HG03432 (cell line): Measurements from ENCODE around the gene ZNF705A.
"Not testable (repeated sequence)": the region's sequence is repeated elsewhere in the genome, so short reads cannot be mapped to it uniquely, and the experiment has no call there.

Experiments
- ATAC-seq: cut with Tn5 transposase; IDR thresholded peaks from one replicate; pipeline ENCODE4 v1.9.1; 2021; ENCODE audit warnings: mild to moderate bottlenecking, moderate library complexity; ENCODE audit not compliant: unreplicated experiment

ZNF705A gene

DNA sequence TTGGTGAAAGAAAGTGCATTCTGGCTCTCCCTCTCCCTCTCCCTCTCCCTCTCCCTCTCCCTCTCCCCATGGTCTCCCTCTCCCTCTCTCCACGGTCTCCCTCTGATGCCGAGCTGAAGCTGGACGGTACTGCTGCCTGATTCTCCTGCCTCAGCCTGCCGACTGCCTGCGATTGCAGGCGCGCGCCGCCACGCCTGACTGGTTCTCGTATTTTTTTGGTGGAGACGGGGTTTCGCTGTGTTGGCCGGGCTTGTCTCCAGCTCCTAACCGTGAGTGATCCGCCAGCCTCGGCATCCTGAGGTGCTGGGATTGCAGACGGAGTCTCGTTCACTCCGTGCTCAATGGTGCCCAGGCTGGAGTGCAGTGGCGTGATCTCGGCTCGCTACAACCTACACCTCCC lies 26.5 kb downstream of the ZNF705A start:
- not testable (repeated sequence) for ATAC-seq

DNA sequence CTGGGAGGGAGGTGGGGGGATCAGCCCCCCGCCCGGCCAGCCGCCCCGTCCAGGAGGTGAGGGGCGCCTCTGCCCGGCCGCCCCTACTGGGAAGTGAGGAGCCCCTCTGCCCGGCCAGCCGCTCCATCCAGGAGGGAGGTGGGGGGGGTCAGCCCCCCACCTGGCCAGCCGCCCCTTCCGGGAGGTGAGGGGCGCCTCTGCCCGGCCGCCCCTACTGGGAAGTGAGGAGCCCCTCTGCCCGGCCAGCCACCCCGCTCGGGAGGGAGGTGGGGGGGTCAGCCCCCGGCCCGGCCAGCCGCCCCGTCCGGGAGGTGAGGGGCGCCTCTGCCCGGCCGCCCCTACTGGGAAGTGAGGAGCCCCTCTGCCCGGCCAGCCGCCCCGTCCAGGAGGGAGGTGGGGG lies 27.4 kb downstream of the ZNF705A start:
- not testable (repeated sequence) for ATAC-seq

DNA sequence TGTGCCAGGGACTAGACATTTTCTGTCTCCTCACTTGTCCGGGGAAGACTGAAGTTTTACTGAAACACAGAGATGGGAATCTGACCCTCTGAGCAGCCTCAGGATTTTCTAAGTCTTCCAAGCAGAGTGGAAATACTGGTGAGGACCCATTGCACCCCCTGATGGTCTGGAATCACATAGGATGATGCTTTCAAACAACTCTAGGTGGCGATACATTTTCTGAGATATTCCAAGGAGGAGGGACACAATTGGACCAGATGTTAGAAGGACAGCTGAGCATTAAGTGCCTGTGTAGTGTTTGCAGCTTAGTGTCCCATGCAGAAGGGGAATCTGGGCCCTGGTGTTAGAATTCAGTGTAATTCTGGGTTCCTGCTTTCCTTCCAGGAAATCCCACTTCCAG lies 31.3 kb downstream of the ZNF705A start:
- not testable (repeated sequence) for ATAC-seq

DNA sequence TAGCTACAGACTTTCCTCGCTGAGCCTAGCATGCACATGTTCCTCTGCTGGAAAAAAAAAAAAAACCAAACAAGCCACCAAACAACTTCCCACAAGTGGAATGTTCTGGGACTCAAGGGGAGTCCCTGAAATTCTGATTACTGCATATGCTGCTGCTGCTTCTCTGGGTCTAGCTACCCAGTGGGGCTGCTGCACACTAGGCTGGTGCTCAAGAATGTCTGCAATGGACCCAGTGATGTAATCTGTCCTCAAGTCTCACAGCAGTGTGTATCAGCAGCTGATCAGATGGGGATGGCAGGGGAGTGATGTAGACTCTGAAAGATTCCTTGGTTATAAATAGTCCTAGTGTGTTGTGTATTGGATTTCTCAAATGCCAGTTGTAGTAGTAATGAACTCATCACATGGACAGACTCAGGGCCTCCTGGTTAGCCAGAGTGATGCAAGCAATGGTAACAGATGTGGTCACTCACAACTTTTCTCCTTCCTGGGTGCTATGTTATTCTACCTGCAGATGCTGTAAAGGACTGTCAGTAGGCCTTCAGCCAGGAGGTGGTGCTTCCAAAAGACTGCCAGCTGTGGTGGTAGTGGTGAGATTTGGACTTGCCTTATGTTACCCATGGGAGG lies 41.0 kb downstream of the ZNF705A start:
- not testable (repeated sequence) for ATAC-seq

DNA sequence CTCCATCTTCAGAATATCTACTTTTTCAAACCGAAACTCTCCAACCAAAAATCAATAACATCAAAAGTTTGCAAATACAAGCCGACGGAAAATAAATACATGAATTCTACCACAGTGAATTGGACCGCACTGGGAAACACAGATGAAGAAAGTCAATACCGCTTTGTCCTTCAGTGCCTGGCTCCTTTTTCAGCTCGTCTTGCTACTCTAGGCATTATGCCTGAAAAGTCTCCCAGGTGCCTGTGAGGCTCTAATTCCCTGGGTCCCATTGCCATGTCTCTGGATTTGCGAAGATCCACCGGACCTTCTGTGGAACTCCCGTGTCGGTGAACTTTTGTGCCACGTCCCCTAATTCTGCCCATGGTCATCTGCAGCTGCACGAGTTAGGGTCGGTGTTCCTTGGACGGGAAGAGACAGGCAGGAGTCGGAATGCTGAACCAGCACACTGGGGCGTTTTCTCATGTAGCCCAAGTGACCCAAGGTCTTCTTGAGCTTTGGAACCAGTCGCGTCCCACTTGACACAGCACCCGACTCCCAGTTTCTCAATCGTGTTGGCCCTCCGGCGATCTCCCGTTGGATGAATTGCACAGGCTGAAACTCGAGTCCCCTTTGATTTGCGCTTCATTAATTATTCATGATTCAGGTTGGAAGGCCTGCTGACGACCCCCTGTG lies 62.0 kb downstream of the ZNF705A start:
- ATAC-seq: not testable (repeated sequence)

DNA sequence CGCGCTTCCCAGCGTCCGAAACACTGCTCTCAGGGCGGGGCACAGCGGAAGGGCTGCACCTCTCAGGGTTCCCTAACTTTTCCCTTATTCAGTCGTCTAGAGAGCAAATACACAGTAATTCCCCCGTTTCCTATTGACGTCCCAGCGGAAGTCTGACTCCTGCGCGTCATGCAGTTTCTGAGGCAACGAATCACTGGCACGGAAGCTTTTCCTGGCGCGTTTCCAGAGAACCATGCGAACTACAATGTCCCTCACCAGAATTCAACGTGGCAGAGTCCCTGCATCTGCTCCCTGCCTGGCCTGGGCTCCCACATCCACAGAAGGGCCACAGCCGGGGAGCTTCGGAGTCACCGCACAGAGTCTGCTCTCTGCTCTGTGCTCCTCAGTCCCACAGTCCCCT lies 64.6 kb downstream of the ZNF705A start:
- ATAC-seq: not testable (repeated sequence)

DNA sequence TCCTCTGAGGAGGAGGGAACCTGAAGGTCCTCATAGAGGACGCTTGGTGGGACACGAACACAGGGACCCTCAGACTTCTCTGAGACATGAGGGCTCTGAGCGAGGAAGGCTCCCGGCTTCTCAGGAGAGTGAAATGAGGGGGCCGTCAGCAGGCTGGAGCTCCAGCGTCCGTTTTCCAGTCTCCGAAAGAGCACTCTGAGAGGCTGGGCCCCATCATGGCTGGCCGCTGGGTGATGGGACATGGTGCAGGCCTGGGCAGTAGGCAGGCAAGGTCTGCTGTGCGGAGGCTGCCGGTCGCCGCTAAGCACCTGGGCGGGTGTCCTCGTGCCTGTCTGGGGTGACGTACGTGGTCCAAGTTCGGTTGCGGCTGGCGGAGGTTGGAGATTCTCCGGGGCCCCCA lies 65.0 kb downstream of the ZNF705A start:
- ATAC-seq: not testable (repeated sequence)

DNA sequence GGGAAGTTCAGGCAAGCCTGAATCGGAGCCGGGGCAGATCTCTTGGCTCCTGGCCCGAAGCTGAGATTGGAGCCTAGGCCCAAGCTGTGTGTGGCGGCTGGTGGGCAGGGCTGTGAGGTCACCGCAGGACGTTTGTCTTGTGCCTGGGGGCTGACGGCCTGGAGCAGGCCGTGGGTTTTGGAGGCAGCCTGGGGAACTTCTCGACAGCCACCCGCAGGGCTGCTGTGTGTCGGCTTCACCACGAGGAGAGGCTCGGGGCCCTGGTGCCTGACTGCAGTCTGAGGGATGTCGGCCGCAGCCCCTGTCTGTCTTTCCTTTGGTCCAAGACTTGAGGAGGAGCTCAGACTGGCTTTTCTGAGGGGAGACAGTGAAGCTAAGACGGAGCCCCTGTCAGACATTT lies 65.5 kb downstream of the ZNF705A start:
- ATAC-seq: not testable (repeated sequence)

DNA sequence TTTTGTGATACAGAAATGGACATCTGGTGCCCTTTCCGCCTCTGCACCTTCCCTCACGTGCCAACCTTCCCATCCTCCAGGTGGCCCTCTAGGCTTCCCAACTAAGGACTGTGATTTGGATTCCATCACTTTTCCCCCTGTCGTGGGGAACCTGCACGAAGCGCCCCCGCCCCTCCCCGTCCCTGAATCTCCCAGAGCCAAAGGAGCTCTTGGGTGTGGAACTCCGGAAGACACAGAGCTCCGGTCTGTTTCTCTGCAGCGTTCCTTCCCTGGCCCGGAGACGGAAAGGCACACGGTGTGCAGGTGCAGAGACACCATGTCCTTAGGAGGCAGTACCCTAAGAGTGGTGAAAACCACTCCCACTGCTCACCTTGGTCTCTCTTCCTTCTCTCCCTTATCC lies 66.8 kb downstream of the ZNF705A start:
- ATAC-seq: not testable (repeated sequence)

DNA sequence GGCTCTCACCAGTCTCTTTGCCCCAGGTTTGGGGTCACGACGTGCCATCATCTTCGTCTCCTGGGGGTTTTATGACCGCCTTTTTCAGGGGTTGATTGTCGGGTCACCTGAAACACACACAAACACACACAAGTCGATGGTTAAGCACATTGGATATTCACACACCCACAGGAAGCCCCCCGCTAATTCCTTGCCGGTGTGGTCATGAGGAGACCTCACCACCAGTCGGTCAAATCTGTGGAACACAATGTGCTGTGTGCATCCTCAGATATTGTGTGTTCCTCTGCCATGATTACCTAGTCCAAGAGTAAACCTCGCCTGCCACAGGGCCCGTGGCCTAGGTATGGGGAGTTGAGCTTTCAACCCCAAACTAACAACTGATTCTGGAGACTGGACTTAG lies 68.0 kb downstream of the ZNF705A start:
- not testable (repeated sequence) for ATAC-seq

DNA sequence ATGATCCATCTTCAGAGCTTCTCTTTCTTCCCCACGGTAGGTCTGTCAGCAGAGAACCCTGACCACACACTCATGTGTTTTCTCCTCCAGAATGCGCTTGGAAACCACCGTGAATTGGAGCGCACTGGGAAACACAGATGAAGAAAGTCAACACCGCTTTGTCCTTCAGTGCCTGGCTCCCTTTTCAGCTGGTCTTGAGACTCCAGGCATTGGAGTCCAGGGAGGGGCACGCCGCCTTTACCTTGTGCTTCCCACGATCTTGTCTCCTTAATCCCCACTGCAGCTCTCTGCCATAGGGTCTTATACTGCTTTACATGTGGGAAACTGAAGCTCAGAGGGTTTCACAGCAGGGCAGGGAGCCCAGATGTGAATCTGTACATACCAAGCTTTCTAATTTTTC lies 69.5 kb downstream of the ZNF705A start:
- ATAC-seq: no peak

DNA sequence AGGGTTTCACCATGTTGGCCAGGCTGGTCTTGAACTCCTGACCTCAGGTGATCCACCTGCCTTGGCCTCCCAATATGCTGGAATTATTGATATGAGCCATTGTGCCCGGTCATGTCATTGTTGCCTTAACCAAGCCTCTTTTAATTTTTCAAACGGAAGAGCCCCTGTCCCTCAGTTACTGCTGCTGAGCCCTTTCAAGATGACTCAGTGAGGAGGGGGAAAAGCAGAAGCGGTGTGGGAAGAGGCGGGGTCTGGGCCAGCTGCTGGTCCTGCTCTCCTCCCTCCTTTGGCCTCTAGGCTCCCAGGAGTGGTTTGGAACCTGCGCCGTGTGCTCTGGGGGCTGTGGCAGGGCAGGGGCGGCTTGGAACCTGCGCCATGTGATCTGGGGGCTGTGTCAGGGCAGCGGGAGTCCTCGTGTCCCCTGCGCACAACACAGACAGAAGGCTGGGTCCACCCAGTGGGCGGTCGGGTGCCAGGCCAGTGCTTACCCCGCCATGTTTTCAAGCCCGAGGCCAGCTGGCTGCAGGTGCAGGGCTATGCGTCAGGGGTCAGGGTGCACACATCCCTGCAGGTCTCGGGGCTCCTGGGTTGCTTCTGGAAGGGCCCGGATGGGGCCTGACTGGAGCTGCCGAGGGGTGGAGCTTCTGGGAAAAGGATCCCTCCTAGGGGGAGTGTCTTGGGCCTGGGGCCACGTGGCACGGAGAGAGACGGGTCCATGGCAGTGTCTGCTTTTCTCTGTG lies 70.3 kb downstream of the ZNF705A start, which contains the start of gene FAM90A1:
TSS of gene FAM90A1 (minus strand) at position 627 of the 740 bp plus-strand sequence. CDS start 2,786 bp downstream, outside the sequence.
- ATAC-seq: not testable (repeated sequence)

DNA sequence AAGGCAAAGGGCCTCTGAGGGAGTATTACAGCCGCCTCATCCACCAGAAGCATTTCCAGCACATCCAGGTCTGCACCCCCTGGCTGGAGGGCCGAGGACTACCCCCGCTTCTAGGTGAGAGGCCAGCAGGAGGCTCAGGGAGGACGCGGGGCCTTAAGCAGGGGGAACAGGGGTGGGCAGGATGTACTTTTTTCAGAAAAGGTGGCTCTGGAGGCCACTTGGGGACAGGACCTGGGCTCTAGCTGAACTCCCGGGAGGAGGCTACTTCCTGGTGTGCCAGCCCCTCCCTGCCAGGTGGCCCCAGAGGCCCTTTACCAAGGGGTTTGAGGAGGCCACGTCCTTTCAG lies 70.9 kb downstream of the ZNF705A start:
- not testable (repeated sequence) for ATAC-seq

DNA sequence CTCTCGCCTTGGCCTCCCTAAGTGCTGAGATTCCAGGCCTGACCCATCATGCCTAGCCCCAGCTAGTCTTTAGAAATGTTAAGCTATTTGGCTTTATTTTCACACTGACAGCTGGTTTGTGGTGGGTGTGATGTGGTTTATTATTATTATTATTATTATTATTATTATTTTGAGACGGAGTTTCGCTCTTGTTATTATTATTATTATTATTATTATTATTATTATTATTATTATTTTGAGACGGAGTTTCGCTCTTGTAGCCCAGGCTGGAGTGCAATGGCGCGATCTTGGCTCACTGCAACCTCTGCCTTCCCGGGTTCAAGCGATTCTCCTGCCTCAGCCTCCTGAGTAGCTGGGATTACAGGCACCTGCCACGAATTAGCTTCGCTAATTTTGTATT lies 71.8 kb downstream of the ZNF705A start:
- not testable (repeated sequence) for ATAC-seq

DNA sequence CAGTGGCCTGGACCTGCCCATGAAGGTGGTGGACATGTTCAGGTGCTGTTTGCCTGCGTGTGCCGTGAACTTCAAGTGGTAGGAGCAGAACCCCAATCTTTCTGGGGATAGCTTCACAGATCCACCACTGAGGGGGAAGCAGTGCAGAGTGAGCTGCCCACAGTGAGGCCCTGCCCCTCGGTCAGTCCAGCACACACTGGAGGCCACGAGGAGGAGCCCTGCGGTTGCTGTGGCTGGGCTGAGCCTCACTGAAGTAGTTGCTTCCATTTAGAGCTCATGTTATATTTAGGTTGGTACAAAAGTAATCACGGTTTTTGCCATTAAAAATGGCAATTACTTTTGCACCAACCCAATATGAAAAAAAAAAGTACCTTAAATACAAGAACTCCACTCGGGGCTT lies 72.7 kb downstream of the ZNF705A start:
- not testable (repeated sequence) for ATAC-seq
